ENCODE measurements around the gene HSD11B2.

Gene HSD11B2

DNA sequence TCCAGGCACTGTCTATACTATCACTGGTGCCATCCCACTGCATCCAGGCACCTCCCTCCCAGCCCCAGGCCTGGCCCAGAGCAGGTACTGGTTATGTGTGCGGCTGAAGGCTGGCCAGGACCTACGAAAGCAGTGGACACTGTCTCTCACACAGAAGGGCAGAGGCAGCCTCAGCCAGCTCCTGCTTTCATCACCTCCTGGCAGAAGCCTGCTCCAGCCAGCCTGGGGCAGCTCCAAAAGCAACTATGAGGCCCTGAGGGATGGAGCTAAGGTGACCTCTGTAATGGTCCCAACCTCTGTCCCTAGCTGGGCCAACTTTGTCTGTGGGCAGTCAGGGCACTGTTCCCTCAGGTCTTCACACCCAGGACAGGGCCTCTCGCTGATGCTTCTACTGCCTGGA, 18.8 kb downstream of the HSD11B2 start:
- TF ChIP-seq ZNF274 (IDR thresholded peaks at IDR 0.05; ENCODE audit: low read depth, low read length) (no peak), YY1 (IDR thresholded peaks at IDR 0.05; ENCODE audit: insufficient read depth, insufficient read length) (no peak), SUZ12 (IDR thresholded peaks at IDR 0.05; ENCODE audit: extremely low read depth, insufficient read depth, insufficient read length) (no peak)
- DNase-seq (ENCODE audit: low read depth, low spot score): no peak
- Histone ChIP-seq H3K36me3 (ENCODE audit: insufficient read depth, insufficient read length, low read length) (peaks cover 70% of the 10 kb centered on the region), H3K9ac (ENCODE audit: insufficient read length, low read depth) (no peak overlapping the region), H3K9me3 (ENCODE audit: insufficient read depth, low read length) (0 out of 2 replicates have a peak, but pooled peaks cover 5% of the 10 kb centered on the region), H3K4me3 (ENCODE audit: insufficient read length, low read depth) (no peak overlapping the region), H3K4me1 (ENCODE audit: insufficient read depth, insufficient read length) (peaks cover 20% of the 10 kb centered on the region), H3K27me3 (ENCODE audit: insufficient read depth, insufficient read length) (no peaks in the 10 kb centered on the region)

DNA sequence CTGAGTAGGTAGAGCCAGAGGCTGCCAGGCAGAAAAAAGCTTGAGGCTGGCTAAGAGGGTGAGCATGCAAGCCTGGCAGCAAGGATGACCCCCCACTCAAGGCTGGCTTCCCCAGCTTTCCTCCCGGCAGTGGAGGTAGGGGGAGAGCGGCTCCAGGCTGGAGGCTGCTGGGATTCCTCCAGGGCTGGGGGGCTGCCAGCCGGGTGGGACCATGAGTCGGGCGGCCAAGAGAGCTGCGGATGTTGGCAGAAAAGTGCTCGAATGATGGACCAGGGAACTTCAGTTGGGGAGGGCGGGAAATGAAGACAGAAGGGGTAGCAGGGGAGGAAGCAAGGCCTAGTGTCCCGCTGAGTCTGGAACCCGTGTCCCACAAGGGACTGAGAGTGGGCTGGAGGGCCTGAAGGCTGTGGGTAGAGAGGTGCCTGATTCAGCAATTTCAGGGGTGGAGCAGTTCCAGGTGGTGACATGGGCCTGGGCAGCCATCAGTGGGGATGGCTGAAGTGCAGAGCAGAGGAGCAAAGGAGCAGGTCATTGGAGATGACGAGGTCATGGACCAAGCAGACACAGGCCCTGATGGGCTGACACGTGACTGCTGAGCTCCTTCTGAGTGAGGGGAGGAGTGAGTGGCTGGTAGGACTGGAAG, 20.3 kb downstream of the HSD11B2 start:
- Histone ChIP-seq H3K9me3 (ENCODE audit: insufficient read depth, low read length) (0 out of 2 replicates have a peak, but pooled peaks cover 5% of the 10 kb centered on the region), H3K4me1 (ENCODE audit: insufficient read depth, insufficient read length) (peaks cover 16% of the 10 kb centered on the region), H3K27me3 (ENCODE audit: insufficient read depth, insufficient read length) (no peaks in the 10 kb centered on the region), H3K36me3 (ENCODE audit: insufficient read depth, insufficient read length, low read length) (peaks cover 62% of the 10 kb centered on the region), H3K9ac (ENCODE audit: insufficient read length, low read depth) (no peak overlapping the region), H3K4me3 (ENCODE audit: insufficient read length, low read depth) (no peak overlapping the region)
- TF ChIP-seq ZNF274 (IDR thresholded peaks at IDR 0.05; ENCODE audit: low read depth, low read length) (no peak), SUZ12 (IDR thresholded peaks at IDR 0.05; ENCODE audit: extremely low read depth, insufficient read depth, insufficient read length) (no peak), YY1 (IDR thresholded peaks at IDR 0.05; ENCODE audit: insufficient read depth, insufficient read length) (no peak)
- no peak for DNase-seq (ENCODE audit: low read depth, low spot score)

GRCh38 chr16:67451704-67452435, 20.9 kb downstream of the HSD11B2 start:
- Histone ChIP-seq H3K36me3 (ENCODE audit: insufficient read depth, insufficient read length, low read length) (peaks cover 60% of the 10 kb centered on the region), H3K4me1 (ENCODE audit: insufficient read depth, insufficient read length) (peaks cover 10% of the 10 kb centered on the region), H3K9me3 (ENCODE audit: insufficient read depth, low read length) (0 out of 2 replicates have a peak, but pooled peaks cover 5% of the 10 kb centered on the region), H3K9ac (ENCODE audit: insufficient read length, low read depth) (no peak overlapping the region), H3K4me3 (ENCODE audit: insufficient read length, low read depth) (no peak overlapping the region), H3K27me3 (ENCODE audit: insufficient read depth, insufficient read length) (no peaks in the 10 kb centered on the region)
- TF ChIP-seq YY1 (IDR thresholded peaks at IDR 0.05; ENCODE audit: insufficient read depth, insufficient read length) (no peak), ZNF274 (IDR thresholded peaks at IDR 0.05; ENCODE audit: low read depth, low read length) (no peak), SUZ12 (IDR thresholded peaks at IDR 0.05; ENCODE audit: extremely low read depth, insufficient read depth, insufficient read length) (no peak)
- no peak for DNase-seq (ENCODE audit: low read depth, low spot score)

DNA sequence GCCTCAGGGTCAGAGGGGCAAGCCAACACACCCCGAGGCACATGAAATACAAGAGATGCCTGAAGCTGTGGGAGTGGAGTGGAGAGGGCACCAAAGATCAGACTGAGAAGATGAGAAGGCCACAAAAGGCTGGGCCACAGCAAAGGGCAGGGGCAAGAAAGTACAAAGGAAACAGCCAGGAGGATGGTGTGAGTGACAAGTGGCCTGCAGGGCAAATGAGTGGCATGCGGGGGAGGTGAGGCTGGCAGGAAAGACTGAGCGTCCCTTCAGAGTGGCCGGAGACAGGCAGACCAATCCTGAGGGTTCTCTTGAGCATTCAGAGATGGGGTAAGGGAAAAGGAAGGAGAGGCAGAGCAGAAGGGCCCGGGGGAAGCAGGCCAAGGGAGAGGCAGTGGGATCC, 23.2 kb downstream of the HSD11B2 start:
- H3K27me3 ChIP-seq (ENCODE audit: insufficient read depth, insufficient read length): no peaks in the 10 kb centered on the region
- peaks cover 16% of the 10 kb centered on the region for H3K4me1 ChIP-seq (ENCODE audit: insufficient read depth, insufficient read length)
- no peak for TF ChIP-seq SUZ12 (IDR thresholded peaks at IDR 0.05; ENCODE audit: extremely low read depth, insufficient read depth, insufficient read length)
- no peak for TF ChIP-seq ZNF274 (IDR thresholded peaks at IDR 0.05; ENCODE audit: low read depth, low read length)
- TF ChIP-seq YY1 (IDR thresholded peaks at IDR 0.05; ENCODE audit: insufficient read depth, insufficient read length): no peak
- no peaks in the 10 kb centered on the region for H3K9me3 ChIP-seq (ENCODE audit: insufficient read depth, low read length)
- H3K36me3 ChIP-seq (ENCODE audit: insufficient read depth, insufficient read length, low read length): peaks cover 58% of the 10 kb centered on the region
- no peak for DNase-seq (ENCODE audit: low read depth, low spot score)
- no peak overlapping the region for H3K4me3 ChIP-seq (ENCODE audit: insufficient read length, low read depth)
- H3K9ac ChIP-seq (ENCODE audit: insufficient read length, low read depth): no peak overlapping the region

GRCh38 chr16:67454852-67455251, 23.9 kb downstream of the HSD11B2 start:
- peaks cover 51% of the 10 kb centered on the region for H3K36me3 ChIP-seq (ENCODE audit: insufficient read depth, insufficient read length, low read length)
- TF ChIP-seq YY1 (IDR thresholded peaks at IDR 0.05; ENCODE audit: insufficient read depth, insufficient read length): no peak
- TF ChIP-seq ZNF274 (IDR thresholded peaks at IDR 0.05; ENCODE audit: low read depth, low read length): no peak
- TF ChIP-seq SUZ12 (IDR thresholded peaks at IDR 0.05; ENCODE audit: extremely low read depth, insufficient read depth, insufficient read length): no peak
- H3K9ac ChIP-seq (ENCODE audit: insufficient read length, low read depth): no peak overlapping the region

GRCh38 chr16:67456391-67457081, 25.6 kb downstream of the HSD11B2 start:
- no peak overlapping the region for H3K9ac ChIP-seq (ENCODE audit: insufficient read length, low read depth)

More at GRCh38 chr16:67454852-67455251, 23.9 kb downstream of the HSD11B2 start:
- Histone ChIP-seq H3K4me3 (ENCODE audit: insufficient read length, low read depth) (no peak overlapping the region), H3K4me1 (ENCODE audit: insufficient read depth, insufficient read length) (peaks cover 22% of the 10 kb centered on the region), H3K27me3 (ENCODE audit: insufficient read depth, insufficient read length) (no peaks in the 10 kb centered on the region), H3K9me3 (ENCODE audit: insufficient read depth, low read length) (no peaks in the 10 kb centered on the region)
- no peak for DNase-seq (ENCODE audit: low read depth, low spot score)

DNA sequence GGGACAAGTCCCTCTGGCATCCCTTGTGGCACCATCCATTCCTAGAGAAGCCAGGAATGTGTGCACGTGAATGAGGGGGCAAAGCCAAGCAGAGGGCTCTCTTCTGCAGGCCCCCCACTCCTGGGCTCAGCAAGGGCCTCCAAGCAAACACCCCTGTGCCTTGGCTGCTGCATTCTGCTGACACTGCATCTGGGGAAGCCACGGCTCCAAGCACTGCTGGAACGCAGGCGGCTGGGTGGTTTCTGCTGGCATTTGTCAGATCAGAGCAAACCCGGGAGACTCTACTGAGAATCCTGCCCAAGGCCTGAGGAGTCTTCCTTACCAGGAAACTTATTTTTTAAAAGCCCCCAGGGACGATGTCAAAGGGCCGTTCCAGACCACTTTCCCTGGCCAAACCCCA, 26.7 kb downstream of the HSD11B2 start:
- no peaks in the 10 kb centered on the region for H3K9me3 ChIP-seq (ENCODE audit: insufficient read depth, low read length)
- no peaks in the 10 kb centered on the region for H3K27me3 ChIP-seq (ENCODE audit: insufficient read depth, insufficient read length)
- TF ChIP-seq YY1 (IDR thresholded peaks at IDR 0.05; ENCODE audit: insufficient read depth, insufficient read length): no peak
- TF ChIP-seq SUZ12 (IDR thresholded peaks at IDR 0.05; ENCODE audit: extremely low read depth, insufficient read depth, insufficient read length): no peak
- no peak for TF ChIP-seq ZNF274 (IDR thresholded peaks at IDR 0.05; ENCODE audit: low read depth, low read length)
- peaks cover 22% of the 10 kb centered on the region for H3K4me1 ChIP-seq (ENCODE audit: insufficient read depth, insufficient read length)
- no peak overlapping the region for H3K4me3 ChIP-seq (ENCODE audit: insufficient read length, low read depth)
- DNase-seq (ENCODE audit: low read depth, low spot score): no peak
- peaks cover 49% of the 10 kb centered on the region for H3K36me3 ChIP-seq (ENCODE audit: insufficient read depth, insufficient read length, low read length)
- no peak overlapping the region for H3K9ac ChIP-seq (ENCODE audit: insufficient read length, low read depth)

More at GRCh38 chr16:67456391-67457081, 25.6 kb downstream of the HSD11B2 start:
- H3K4me3 ChIP-seq (ENCODE audit: insufficient read length, low read depth): no peak overlapping the region
- no peaks in the 10 kb centered on the region for H3K9me3 ChIP-seq (ENCODE audit: insufficient read depth, low read length)
- DNase-seq (ENCODE audit: low read depth, low spot score): no peak
- TF ChIP-seq SUZ12 (IDR thresholded peaks at IDR 0.05; ENCODE audit: extremely low read depth, insufficient read depth, insufficient read length) (no peak), YY1 (IDR thresholded peaks at IDR 0.05; ENCODE audit: insufficient read depth, insufficient read length) (no peak), ZNF274 (IDR thresholded peaks at IDR 0.05; ENCODE audit: low read depth, low read length) (no peak)
- H3K27me3 ChIP-seq (ENCODE audit: insufficient read depth, insufficient read length): no peaks in the 10 kb centered on the region
- peaks cover 22% of the 10 kb centered on the region for H3K4me1 ChIP-seq (ENCODE audit: insufficient read depth, insufficient read length)
- H3K36me3 ChIP-seq (ENCODE audit: insufficient read depth, insufficient read length, low read length): peaks cover 50% of the 10 kb centered on the region

Measured in NT2/D1 (cell line).